ENCODE measurements around the gene ZNF716. TPM values are rescaled to one million over a fixed set of nuclear protein-coding genes. Genes with fewer than 3 reads are reported as not detected.
A peak's percentile ranks its signal among the peaks of the same experiment; 100 is the strongest.
"Not testable (repeated sequence)": the region's sequence is repeated elsewhere in the genome, so short reads cannot be mapped to it uniquely, and the experiment has no call there.

Gene ZNF716
- total RNA-seq, 1 experiment from 2014 or later: not detected

DNA sequence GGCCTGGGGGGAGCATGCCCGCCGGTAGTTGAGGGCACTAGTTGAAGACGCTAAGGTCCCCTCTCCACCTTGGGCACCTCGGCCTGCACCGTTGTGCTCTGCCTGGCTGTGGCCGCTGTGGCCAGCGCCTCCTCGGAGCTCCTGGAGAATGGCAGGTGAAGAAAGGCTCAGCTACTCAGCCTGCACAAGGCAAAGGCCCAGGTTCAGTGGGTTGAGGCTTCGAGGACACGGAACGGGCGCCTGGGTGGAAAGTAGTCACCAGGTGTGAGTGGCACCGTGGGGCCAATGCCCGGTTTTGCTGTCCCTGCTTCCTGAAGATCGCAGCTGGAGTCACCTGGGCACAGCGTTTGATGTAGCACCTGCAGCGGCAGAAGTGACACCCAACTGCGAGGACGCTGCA lies 12.4 kb upstream of the ZNF716 start:
- CTCF ChIA-PET: no interaction called here
- no peaks in the 10 kb centered on the region for H3K36me3 Mint-ChIP-seq (ENCODE audit: insufficient read depth, unreplicated experiment)
- no peak overlapping the region for H3K4me3 Mint-ChIP-seq (ENCODE audit: unreplicated experiment)
- intact Hi-C loops (cut with micrococcal nuclease): no loop called here
- DNase-seq (ENCODE audit: unreplicated experiment): no peak
- H3K27ac Mint-ChIP-seq (ENCODE audit: low read depth, unreplicated experiment): no peak overlapping the region
- H3K9me3 Mint-ChIP-seq (ENCODE audit: unreplicated experiment): peaks cover 17% of the 10 kb centered on the region
- H3K27me3 Mint-ChIP-seq (ENCODE audit: insufficient read depth, unreplicated experiment): no peaks in the 10 kb centered on the region
- H3K4me1 Mint-ChIP-seq (ENCODE audit: insufficient read depth, unreplicated experiment): no peaks in the 10 kb centered on the region
- POLR2A ChIA-PET: no interaction called here
- TF ChIP-seq, protein P1, sequence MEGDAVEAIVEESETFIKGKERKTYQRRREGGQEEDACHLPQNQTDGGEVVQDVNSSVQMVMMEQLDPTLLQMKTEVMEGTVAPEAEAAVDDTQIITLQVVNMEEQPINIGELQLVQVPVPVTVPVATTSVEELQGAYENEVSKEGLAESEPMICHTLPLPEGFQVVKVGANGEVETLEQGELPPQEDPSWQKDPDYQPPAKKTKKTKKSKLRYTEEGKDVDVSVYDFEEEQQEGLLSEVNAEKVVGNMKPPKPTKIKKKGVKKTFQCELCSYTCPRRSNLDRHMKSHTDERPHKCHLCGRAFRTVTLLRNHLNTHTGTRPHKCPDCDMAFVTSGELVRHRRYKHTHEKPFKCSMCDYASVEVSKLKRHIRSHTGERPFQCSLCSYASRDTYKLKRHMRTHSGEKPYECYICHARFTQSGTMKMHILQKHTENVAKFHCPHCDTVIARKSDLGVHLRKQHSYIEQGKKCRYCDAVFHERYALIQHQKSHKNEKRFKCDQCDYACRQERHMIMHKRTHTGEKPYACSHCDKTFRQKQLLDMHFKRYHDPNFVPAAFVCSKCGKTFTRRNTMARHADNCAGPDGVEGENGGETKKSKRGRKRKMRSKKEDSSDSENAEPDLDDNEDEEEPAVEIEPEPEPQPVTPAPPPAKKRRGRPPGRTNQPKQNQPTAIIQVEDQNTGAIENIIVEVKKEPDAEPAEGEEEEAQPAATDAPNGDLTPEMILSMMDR (IDR thresholded peaks at IDR 0.05; ENCODE audit: unreplicated experiment): no peak
- no TSS peak for BruUV-seq (replicated peaks)

DNA sequence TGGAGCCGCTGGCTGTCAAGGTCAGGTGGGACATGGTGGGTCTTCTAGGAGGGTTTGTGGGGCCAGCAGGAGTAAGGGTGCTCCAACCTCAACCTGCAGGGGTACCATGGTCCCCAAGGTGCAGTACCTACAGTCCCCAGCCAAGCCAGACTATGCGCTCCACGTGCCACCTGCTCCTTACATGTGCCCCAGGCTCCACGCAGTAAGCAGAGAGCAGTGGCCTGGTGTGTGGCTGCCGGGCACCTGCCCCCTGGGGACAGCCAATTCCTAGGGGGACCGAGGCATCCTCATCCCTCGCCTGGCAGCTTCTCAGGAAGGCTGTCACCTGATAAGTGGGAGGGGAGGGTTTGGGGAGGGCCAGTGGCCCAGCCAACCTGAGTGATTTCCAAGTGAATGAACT lies 11.7 kb upstream of the ZNF716 start:
- Mint-ChIP-seq H3K4me1 (ENCODE audit: insufficient read depth, unreplicated experiment) (no peaks in the 10 kb centered on the region), H3K27ac (ENCODE audit: low read depth, unreplicated experiment) (no peak overlapping the region), H3K4me3 (ENCODE audit: unreplicated experiment) (no peak overlapping the region), H3K36me3 (ENCODE audit: insufficient read depth, unreplicated experiment) (no peaks in the 10 kb centered on the region), H3K27me3 (ENCODE audit: insufficient read depth, unreplicated experiment) (no peaks in the 10 kb centered on the region), H3K9me3 (ENCODE audit: unreplicated experiment) (peaks cover 10% of the 10 kb centered on the region)
- no peak for DNase-seq (ENCODE audit: unreplicated experiment)
- ChIA-PET POLR2A (no interaction called here), CTCF (no interaction called here)
- TF ChIP-seq, protein P1 (IDR thresholded peaks at IDR 0.05; ENCODE audit: unreplicated experiment): no peak
- intact Hi-C loops (cut with micrococcal nuclease): no loop called here
- no TSS peak for BruUV-seq (replicated peaks)

DNA sequence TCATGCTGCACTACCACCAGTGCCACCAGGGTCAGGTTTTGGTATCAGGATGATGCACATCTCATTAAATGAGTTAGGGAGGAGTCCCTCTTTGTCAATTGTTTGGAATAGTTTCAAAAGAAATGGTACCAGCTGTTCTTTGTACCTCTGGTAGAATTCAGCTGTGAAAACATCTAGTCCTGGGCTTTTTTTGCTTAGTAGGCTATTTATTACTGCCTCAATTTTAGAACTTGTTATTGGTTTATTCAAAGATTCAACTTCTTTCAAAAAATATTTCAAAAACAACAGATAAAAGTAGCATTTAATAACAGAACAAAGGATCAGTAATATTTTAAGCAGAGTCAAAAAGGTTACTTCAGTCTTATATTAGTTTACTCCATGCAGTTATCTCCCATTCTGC lies 6.4 kb upstream of the ZNF716 start:
- Mint-ChIP-seq H3K9me3 (ENCODE audit: unreplicated experiment) (peaks cover 13% of the 10 kb centered on the region), H3K27ac (ENCODE audit: low read depth, unreplicated experiment) (no peak overlapping the region), H3K27me3 (ENCODE audit: insufficient read depth, unreplicated experiment) (no peaks in the 10 kb centered on the region), H3K4me1 (ENCODE audit: insufficient read depth, unreplicated experiment) (no peaks in the 10 kb centered on the region), H3K36me3 (ENCODE audit: insufficient read depth, unreplicated experiment) (no peaks in the 10 kb centered on the region), H3K4me3 (ENCODE audit: unreplicated experiment) (no peak overlapping the region)
- intact Hi-C loops (cut with micrococcal nuclease): no loop called here
- DNase-seq (ENCODE audit: unreplicated experiment): no peak
- POLR2A ChIA-PET: no interaction called here
- TF ChIP-seq, protein P1 (IDR thresholded peaks at IDR 0.05; ENCODE audit: unreplicated experiment): no peak
- CTCF ChIA-PET: no interaction called here
- BruUV-seq (replicated peaks): no TSS peak

DNA sequence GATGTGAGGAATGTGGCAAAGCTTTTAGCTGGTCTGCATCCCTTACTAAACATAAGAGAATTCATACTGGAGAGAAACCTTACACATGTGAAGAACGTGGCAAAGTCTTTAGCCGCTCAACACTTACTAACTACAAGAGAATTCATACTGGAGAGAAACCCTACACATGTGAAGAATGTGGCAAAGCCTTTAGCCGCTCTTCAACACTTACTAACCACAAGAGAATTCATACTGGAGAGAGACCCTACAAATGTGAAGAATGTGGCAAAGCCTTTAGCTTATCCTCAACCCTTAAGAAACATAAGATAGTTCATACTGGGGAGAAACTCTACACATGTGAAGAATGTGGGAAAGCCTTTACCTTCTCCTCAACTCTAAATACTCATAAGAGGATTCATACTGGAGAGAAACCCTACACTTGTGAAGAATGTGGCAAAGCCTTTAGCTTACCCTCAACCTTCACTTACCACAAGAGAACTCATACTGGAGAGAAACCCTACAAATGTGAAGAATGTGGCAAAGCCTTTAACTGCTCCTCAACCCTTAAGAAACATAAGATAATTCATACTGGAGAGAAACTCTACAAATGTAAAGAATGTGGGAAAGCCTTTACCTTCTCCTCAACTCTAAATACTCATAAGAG lies 19.3 kb downstream of the ZNF716 start:
- H3K27ac Mint-ChIP-seq (ENCODE audit: low read depth, unreplicated experiment); H3K4me1 Mint-ChIP-seq (ENCODE audit: insufficient read depth, unreplicated experiment): not testable (repeated sequence)
- peaks cover 30% of the 10 kb centered on the region for H3K9me3 Mint-ChIP-seq (ENCODE audit: unreplicated experiment)

DNA sequence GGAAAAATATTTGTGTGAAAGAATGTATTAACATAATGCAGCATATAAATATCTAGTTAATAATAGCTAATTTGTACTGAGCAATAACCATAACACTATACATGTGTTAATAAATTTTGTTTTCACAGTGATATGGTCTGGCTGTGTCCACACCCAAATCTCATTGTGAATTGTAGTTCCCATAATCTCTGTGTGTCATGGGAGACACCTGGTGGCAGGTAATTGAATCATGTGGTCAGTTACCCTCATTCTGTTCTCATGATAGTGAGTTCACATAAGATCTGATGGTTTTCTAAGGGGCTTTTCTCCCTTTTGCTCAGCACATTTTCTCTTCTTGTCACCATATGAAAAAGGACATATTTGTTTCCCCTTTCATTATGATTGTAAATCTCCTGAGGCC lies 30.3 kb downstream of the ZNF716 start:
- intact Hi-C loops (cut with micrococcal nuclease); POLR2A ChIA-PET: not testable (repeated sequence)

More for the DNA sequence above, 19.3 kb downstream of the ZNF716 start:
- intact Hi-C loops (cut with micrococcal nuclease); CTCF ChIA-PET; H3K4me3 Mint-ChIP-seq (ENCODE audit: unreplicated experiment); H3K36me3 Mint-ChIP-seq (ENCODE audit: insufficient read depth, unreplicated experiment); POLR2A ChIA-PET; H3K27me3 Mint-ChIP-seq (ENCODE audit: insufficient read depth, unreplicated experiment); DNase-seq (ENCODE audit: unreplicated experiment); BruUV-seq (replicated peaks): not testable (repeated sequence)

DNA sequence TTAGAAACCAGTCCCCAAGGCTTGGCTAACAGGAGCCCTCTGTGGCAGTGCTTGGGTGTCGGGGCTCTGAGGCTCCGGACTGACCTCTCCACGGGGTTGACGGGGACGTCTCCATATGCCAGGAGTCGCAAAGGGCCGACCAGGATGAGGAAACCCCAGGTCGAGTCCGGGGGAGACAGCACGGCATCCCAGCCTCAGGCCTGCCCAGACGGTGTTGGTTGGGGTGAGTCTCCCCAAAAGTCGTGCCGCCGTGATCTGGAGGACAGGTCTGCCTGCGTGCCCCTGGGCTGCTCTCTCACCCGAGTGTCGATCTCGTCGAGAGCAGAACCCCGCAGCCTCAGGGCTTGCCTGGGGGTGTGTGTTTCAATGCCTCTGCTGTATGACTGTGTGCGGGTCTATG lies 35.0 kb downstream of the ZNF716 start:
- DNase-seq (ENCODE audit: unreplicated experiment); H3K36me3 Mint-ChIP-seq (ENCODE audit: insufficient read depth, unreplicated experiment); H3K4me1 Mint-ChIP-seq (ENCODE audit: insufficient read depth, unreplicated experiment); H3K9me3 Mint-ChIP-seq (ENCODE audit: unreplicated experiment); BruUV-seq (replicated peaks); H3K27me3 Mint-ChIP-seq (ENCODE audit: insufficient read depth, unreplicated experiment); H3K27ac Mint-ChIP-seq (ENCODE audit: low read depth, unreplicated experiment); H3K4me3 Mint-ChIP-seq (ENCODE audit: unreplicated experiment); POLR2A ChIA-PET; CTCF ChIA-PET; intact Hi-C loops (cut with micrococcal nuclease): not testable (repeated sequence)

More for the DNA sequence above, 30.3 kb downstream of the ZNF716 start:
- H3K4me3 Mint-ChIP-seq (ENCODE audit: unreplicated experiment); H3K36me3 Mint-ChIP-seq (ENCODE audit: insufficient read depth, unreplicated experiment); H3K27me3 Mint-ChIP-seq (ENCODE audit: insufficient read depth, unreplicated experiment); H3K27ac Mint-ChIP-seq (ENCODE audit: low read depth, unreplicated experiment); BruUV-seq (replicated peaks); H3K4me1 Mint-ChIP-seq (ENCODE audit: insufficient read depth, unreplicated experiment); CTCF ChIA-PET; H3K9me3 Mint-ChIP-seq (ENCODE audit: unreplicated experiment): not testable (repeated sequence)
- DNase-seq (ENCODE audit: unreplicated experiment): peak; percentile 0
